Brain microvascular endothelial cell (primary cell): ENCODE measurements around the gene OR51A2.
"Not testable (repeated sequence)": the region's sequence is repeated elsewhere in the genome, so short reads cannot be mapped to it uniquely, and the experiment has no call there.

Source experiments
- DNase-seq: peaks from one replicate; pipeline ENCODE4 v3.0.0-alpha.2; 2020
- H3K27ac ChIP-seq: fragments of 250-450 bp; sonication (Bioruptor Pico); 2 replicates; pipeline ENCODE4 v1.5.1; 2020; ENCODE audit warnings: mild to moderate bottlenecking, moderate library complexity
- H3K27me3 ChIP-seq: fragments of 250-450 bp; sonication (Bioruptor Pico); replicated peaks from 2 replicates; pipeline ENCODE4 v1.5.1; 2020; ENCODE audit warnings: mild to moderate bottlenecking
- H3K36me3 ChIP-seq: fragments of 250-450 bp; sonication (Bioruptor Pico); replicated peaks from 2 replicates; pipeline ENCODE4 v1.5.1; 2020; ENCODE audit warnings: mild to moderate bottlenecking
- H3K4me3 ChIP-seq: 2 replicates; pipeline ENCODE4 v1.5.1; 2011; ENCODE audit warnings: low read depth, mild to moderate bottlenecking, control low read depth, low read length, moderate library complexity
- CTCF ChIP-seq: IDR thresholded peaks from 2 replicates; pipeline ENCODE4 v1.5.1; 2011; ENCODE audit warnings: low read depth, mild to moderate bottlenecking, moderate library complexity, low read length, control low read depth, inconsistent platforms; ENCODE audit errors: missing control alignments
- in situ Hi-C: cut with HindIII; loops from 2 replicates; pipeline ENCODE4 v1.10.0; 2017; ENCODE audit warnings: low sequenced_read_pairs, low pct_ligation_motif_present

OR51A2 gene

GRCh38 chr11:4955613-4956012, at the start of gene OR51A2:
Gene OR51A2 (minus strand): TSS chr11:4955713. CDS start chr11:4955713, 0 bp downstream.
- H3K27ac ChIP-seq, H3K36me3 ChIP-seq, DNase-seq, H3K27me3 ChIP-seq, in situ Hi-C loops, H3K4me3 ChIP-seq: not testable (repeated sequence)

- peak; percentile 76 for TF ChIP-seq CTCF
- no peaks in the 10 kb centered on the region for H3K36me3 ChIP-seq
- H3K4me3 ChIP-seq, result no peak overlapping the region
- peak; percentile 68 for DNase-seq
- in situ Hi-C loops, result no loop called here
- no peaks in the 10 kb centered on the region for H3K27me3 ChIP-seq
- no peak overlapping the region for H3K27ac ChIP-seq
Measured at GRCh38 chr11:5004424-5005274, 49.1 kb upstream of the OR51A2 start.

GRCh38 chr11:4994551-4994950, 39.0 kb upstream of the OR51A2 start, which contains the start of gene OR51L1:
Gene OR51L1 (plus strand): TSS chr11:4994851. CDS start chr11:4998983, 4,132 bp downstream.
- no peaks in the 10 kb centered on the region for H3K36me3 ChIP-seq
- H3K27me3 ChIP-seq, result no peaks in the 10 kb centered on the region
- no peak within 1 kb of the TSS for H3K27ac ChIP-seq
- H3K4me3 ChIP-seq, result no peak within 1 kb of the TSS
- no peak for TF ChIP-seq CTCF
- in situ Hi-C loops, result no loop called here
- no peak for DNase-seq

GRCh38 chr11:4991060-4991459, 35.5 kb upstream of the OR51A2 start:
- DNase-seq, result peak; percentile 5

GRCh38 chr11:4983841-4984240, 28.3 kb upstream of the OR51A2 start:
- no peaks in the 10 kb centered on the region for H3K27me3 ChIP-seq
- H3K27ac ChIP-seq, result no peak overlapping the region
- in situ Hi-C loops, result no loop called here
- no peaks in the 10 kb centered on the region for H3K36me3 ChIP-seq
- no peak for DNase-seq
- no peak for TF ChIP-seq CTCF
- H3K4me3 ChIP-seq, result no peak overlapping the region

More at GRCh38 chr11:4991060-4991459, 35.5 kb upstream of the OR51A2 start:
- in situ Hi-C loops, result no loop called here
- Histone ChIP-seq H3K27ac (no peak overlapping the region), H3K4me3 (no peak overlapping the region), H3K27me3 (no peaks in the 10 kb centered on the region), H3K36me3 (no peaks in the 10 kb centered on the region)
- peak; percentile 55 for TF ChIP-seq CTCF

GRCh38 chr11:4982678-4983077, 27.2 kb upstream of the OR51A2 start:
- Histone ChIP-seq H3K36me3 (no peaks in the 10 kb centered on the region), H3K27me3 (no peaks in the 10 kb centered on the region), H3K27ac (no peak overlapping the region), H3K4me3 (no peak overlapping the region)
- in situ Hi-C loops, result no loop called here
- TF ChIP-seq CTCF, result no peak
- DNase-seq, result no peak
